Measurements from ENCODE around the gene LTBP3.
"Not testable (repeated sequence)": the region's sequence is repeated elsewhere in the genome, so short reads cannot be mapped to it uniquely, and the experiment has no call there.

LTBP3 gene

DNA sequence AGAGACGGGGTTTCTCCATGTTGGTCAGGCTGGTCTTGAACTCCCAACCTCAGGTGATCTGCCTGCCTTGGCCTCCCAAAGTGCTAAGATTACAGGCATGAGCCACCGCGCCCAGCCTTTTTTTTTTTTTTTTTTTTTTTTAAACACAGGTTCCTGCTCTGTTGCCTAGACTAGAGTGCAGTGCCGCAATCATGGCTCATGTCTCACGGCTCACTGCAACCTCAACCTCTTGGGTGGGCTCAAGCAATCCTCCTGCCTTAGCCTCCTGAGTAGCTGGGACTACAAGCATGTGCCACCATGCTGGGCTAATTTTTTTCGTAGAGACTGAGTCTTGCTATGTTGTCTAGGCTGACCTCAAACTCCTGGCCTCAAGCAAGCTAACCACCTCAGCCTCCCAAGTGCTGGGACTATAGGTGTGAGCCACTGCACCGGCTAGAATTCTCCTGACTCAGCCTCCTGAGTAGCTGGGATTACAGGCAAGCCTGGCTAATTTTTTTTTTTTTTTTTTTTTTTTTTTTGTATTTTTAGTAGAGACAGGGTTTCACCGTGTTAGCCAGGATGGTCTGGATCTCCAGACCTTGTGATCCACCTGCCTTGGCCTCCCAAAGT, 39.1 kb downstream of the LTBP3 start:
- in situ Hi-C loops (cut with HindIII; ENCODE audit: low sequenced_read_pairs), result not testable (repeated sequence)

GRCh38 chr11:65516135-65516968, 41.8 kb downstream of the LTBP3 start:
- in situ Hi-C loops (cut with HindIII; ENCODE audit: low sequenced_read_pairs), result no loop called here

DNA sequence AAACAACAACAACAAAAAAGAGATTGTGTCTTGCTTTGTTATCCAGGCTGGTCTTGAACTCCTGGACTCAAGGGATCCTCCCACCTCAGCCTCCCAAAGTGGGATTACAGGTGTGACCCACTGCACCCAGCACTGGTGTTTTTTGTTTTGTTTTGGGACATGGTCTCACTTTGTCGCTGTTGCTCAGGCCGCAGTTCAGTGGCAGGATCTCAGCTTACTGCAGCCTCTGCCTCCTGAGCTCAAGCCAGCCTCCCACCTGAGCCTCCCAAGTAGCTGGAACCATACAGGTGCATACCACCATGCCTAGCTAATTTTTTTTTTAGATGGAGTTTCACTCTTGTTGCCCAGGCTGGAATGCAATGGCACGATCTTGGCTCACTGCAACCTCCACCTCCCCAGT, 45.8 kb downstream of the LTBP3 start:
- in situ Hi-C loops (cut with HindIII; ENCODE audit: low sequenced_read_pairs), result not testable (repeated sequence)

DNA sequence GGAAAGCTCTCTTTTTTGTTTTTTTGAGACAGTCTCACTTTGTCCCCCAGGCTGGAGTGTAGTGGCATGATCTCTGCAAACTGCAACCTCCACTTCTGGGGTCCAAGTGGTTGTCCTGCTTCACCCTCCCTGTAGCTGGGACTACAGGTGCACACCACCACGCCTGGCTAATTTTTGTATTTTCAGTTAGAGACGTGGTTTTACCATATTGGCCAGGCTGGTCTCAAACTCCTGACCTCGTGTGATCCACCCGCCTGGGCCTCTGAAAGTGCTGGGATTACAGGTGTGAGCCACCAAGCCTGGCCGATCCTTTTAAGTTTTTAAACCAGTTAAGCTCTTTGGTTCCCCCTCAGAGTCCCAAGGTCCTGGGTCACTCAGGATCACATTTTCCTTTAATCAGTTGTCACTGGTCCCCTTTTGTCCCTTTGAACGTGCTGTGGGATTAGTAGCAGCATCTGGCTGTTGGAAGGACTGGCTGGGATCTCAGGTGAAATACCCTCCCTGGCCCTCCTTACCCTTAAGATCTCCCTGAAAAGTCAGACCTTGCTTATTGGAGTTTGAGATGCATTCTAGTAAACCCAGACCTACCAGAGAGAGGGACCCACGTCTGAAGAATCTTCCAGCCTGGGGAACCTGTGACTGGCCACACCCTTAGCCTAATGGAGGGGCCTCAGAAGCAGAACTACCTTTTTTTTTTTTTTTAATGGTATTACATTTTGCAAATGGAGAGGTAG, 51.2 kb downstream of the LTBP3 start:
- in situ Hi-C loops (cut with HindIII; ENCODE audit: low sequenced_read_pairs), result no loop called here

DNA sequence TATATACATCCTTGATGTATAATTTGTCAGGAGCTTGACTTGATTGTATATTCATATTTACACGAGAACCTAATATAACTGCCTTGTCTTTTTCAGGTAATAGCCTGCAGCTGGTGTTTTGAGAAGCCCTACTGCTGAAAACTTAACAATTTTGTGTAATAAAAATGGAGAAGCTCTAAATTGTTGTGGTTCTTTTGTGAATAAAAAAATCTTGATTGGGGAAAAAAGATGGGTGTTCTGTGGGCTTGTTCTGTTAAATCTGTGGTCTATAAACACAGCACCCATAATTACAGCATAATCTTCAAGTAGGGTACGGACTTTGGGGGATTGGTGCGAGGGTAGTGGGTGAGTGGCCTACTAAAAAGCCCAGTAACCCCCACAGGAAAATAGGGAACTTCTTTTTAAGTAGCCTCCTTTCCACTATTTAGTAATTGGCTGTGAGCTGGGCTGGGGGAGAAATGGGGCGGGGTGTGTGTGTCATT, 51.8 kb downstream of the LTBP3 start:
- in situ Hi-C loops (cut with HindIII; ENCODE audit: low sequenced_read_pairs), result no loop called here

GRCh38 chr11:65505466-65506289, 52.5 kb downstream of the LTBP3 start:
- in situ Hi-C loops (cut with HindIII; ENCODE audit: low sequenced_read_pairs), result no loop called here

GRCh38 chr11:65504674-65505465, 53.3 kb downstream of the LTBP3 start:
- in situ Hi-C loops (cut with HindIII; ENCODE audit: low sequenced_read_pairs), result no loop called here

DNA sequence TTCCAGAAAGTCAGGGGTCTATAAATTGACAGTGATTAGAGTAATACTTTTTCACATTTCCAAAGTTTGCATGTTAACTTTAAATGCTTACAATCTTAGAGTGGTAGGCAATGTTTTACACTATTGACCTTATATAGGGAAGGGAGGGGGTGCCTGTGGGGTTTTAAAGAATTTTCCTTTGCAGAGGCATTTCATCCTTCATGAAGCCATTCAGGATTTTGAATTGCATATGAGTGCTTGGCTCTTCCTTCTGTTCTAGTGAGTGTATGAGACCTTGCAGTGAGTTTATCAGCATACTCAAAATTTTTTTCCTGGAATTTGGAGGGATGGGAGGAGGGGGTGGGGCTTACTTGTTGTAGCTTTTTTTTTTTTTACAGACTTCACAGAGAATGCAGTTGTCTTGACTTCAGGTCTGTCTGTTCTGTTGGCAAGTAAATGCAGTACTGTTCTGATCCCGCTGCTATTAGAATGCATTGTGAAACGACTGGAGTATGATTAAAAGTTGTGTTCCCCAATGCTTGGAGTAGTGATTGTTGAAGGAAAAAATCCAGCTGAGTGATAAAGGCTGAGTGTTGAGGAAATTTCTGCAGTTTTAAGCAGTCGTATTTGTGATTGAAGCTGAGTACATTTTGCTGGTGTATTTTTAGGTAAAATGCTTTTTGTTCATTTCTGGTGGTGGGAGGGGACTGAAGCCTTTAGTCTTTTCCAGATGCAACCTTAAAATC, 54.0 kb downstream of the LTBP3 start:
- in situ Hi-C loops (cut with HindIII; ENCODE audit: low sequenced_read_pairs), result no loop called here

DNA sequence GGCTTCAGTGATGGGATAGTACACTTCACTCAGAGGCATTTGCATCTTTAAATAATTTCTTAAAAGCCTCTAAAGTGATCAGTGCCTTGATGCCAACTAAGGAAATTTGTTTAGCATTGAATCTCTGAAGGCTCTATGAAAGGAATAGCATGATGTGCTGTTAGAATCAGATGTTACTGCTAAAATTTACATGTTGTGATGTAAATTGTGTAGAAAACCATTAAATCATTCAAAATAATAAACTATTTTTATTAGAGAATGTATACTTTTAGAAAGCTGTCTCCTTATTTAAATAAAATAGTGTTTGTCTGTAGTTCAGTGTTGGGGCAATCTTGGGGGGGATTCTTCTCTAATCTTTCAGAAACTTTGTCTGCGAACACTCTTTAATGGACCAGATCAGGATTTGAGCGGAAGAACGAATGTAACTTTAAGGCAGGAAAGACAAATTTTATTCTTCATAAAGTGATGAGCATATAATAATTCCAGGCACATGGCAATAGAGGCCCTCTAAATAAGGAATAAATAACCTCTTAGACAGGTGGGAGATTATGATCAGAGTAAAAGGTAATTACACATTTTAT, 54.7 kb downstream of the LTBP3 start:
- in situ Hi-C loops (cut with HindIII; ENCODE audit: low sequenced_read_pairs), result no loop called here

DNA sequence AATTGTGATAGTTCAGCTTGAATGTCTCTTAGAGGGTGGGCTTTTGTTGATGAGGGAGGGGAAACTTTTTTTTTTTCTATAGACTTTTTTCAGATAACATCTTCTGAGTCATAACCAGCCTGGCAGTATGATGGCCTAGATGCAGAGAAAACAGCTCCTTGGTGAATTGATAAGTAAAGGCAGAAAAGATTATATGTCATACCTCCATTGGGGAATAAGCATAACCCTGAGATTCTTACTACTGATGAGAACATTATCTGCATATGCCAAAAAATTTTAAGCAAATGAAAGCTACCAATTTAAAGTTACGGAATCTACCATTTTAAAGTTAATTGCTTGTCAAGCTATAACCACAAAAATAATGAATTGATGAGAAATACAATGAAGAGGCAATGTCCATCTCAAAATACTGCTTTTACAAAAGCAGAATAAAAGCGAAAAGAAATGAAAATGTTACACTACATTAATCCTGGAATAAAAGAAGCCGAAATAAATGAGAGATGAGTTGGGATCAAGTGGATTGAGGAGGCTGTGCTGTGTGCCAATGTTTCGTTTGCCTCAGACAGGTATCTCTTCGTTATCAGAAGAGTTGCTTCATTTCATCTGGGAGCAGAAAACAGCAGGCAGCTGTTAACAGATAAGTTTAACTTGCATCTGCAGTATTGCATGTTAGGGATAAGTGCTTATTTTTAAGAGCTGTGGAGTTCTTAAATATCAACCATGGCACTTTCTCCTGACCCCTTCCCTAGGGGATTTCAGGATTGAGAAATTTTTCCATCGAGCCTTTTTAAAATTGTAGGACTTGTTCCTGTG, 55.4 kb downstream of the LTBP3 start:
- in situ Hi-C loops (cut with HindIII; ENCODE audit: low sequenced_read_pairs), result no loop called here

DNA sequence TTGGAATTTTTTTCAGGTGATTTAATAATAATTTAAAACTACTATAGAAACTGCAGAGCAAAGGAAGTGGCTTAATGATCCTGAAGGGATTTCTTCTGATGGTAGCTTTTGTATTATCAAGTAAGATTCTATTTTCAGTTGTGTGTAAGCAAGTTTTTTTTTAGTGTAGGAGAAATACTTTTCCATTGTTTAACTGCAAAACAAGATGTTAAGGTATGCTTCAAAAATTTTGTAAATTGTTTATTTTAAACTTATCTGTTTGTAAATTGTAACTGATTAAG, 55.9 kb downstream of the LTBP3 start:
- in situ Hi-C loops (cut with HindIII; ENCODE audit: low sequenced_read_pairs), result no loop called here

DNA sequence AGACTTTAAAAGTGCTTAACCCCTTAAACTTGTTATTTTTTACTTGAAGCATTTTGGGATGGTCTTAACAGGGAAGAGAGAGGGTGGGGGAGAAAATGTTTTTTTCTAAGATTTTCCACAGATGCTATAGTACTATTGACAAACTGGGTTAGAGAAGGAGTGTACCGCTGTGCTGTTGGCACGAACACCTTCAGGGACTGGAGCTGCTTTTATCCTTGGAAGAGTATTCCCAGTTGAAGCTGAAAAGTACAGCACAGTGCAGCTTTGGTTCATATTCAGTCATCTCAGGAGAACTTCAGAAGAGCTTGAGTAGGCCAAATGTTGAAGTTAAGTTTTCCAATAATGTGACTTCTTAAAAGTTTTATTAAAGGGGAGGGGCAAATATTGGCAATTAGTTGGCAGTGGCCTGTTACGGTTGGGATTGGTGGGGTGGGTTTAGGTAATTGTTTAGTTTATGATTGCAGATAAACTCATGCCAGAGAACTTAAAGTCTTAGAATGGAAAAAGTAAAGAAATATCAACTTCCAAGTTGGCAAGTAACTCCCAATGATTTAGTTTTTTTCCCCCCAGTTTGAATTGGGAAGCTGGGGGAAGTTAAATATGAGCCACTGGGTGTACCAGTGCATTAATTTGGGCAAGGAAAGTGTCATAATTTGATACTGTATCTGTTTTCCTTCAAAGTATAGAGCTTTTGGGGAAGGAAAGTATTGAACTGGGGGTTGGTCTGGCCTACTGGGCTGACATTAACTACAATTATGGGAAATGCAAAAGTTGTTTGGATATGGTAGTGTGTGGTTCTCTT, 56.5 kb downstream of the LTBP3 start:
- in situ Hi-C loops (cut with HindIII; ENCODE audit: low sequenced_read_pairs), result no loop called here

DNA sequence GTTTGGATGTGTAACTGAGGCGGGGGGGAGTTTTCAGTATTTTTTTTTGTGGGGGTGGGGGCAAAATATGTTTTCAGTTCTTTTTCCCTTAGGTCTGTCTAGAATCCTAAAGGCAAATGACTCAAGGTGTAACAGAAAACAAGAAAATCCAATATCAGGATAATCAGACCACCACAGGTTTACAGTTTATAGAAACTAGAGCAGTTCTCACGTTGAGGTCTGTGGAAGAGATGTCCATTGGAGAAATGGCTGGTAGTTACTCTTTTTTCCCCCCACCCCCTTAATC, 57.0 kb downstream of the LTBP3 start:
- in situ Hi-C loops (cut with HindIII; ENCODE audit: low sequenced_read_pairs), result no loop called here

DNA sequence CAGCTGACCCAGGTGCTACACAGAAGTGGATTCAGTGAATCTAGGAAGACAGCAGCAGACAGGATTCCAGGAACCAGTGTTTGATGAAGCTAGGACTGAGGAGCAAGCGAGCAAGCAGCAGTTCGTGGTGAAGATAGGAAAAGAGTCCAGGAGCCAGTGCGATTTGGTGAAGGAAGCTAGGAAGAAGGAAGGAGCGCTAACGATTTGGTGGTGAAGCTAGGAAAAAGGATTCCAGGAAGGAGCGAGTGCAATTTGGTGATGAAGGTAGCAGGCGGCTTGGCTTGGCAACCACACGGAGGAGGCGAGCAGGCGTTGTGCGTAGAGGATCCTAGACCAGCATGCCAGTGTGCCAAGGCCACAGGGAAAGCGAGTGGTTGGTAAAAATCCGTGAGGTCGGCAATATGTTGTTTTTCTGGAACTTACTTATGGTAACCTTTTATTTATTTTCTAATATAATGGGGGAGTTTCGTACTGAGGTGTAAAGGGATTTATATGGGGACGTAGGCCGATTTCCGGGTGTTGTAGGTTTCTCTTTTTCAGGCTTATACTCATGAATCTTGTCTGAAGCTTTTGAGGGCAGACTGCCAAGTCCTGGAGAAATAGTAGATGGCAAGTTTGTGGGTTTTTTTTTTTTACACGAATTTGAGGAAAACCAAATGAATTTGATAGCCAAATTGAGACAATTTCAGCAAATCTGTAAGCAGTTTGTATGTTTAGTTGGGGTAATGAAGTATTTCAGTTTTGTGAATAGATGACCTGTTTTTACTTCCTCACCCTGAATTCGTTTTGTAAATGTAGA, 57.6 kb downstream of the LTBP3 start:
- in situ Hi-C loops (cut with HindIII; ENCODE audit: low sequenced_read_pairs), result no loop called here

GRCh38 chr11:65499713-65500386, 58.3 kb downstream of the LTBP3 start:
- in situ Hi-C loops (cut with HindIII; ENCODE audit: low sequenced_read_pairs), result loop anchor here (10.0 kb wide), 2 partner anchors 75 to 145 kb away; partner anchors contain the start of genes NEAT1 and TIGD3

GRCh38 chr11:65498977-65499712, 59.0 kb downstream of the LTBP3 start, which contains the start of gene MALAT1:
MALAT1 (plus strand) TSS chr11:65499045.
- in situ Hi-C loops (cut with HindIII; ENCODE audit: low sequenced_read_pairs), result loop anchor here (10.0 kb wide), 2 partner anchors 74 to 144 kb away; partner anchors contain the start of genes NEAT1 and TIGD3
